Adrenal gland (tissue), 12 donors: ENCODE data around the gene H2BK1. TPM values are rescaled to one million over a fixed set of nuclear protein-coding genes. Genes with fewer than 3 reads are reported as not detected.

ENCODE experiments used
- DNase-seq, 7 donors: peaks; one replicate each; pipeline ENCODE4 v3.0.0-alpha.2; 2019 to 2020
- H3K27ac ChIP-seq, 5 donors: fragments of 200-600 bp; sonication (generic) in 4 of 5; 1 replicate in 3 of 5; 2 replicates in 2 of 5; pipeline versions ENCODE4 v1.5.1 to v1.8.0; 2016 to 2020; ENCODE audit warnings: mild to moderate bottlenecking in 1 of 5
- H3K27me3 ChIP-seq: fragments of 200-600 bp; 2 replicates; pipeline ENCODE4 v1.8.0; 2021
- H3K36me3 ChIP-seq, 2 donors: fragments of 200-600 bp; replicated peaks in 1 of 2; 1 replicate in 1 of 2; 2 replicates in 1 of 2; pipeline versions ENCODE4 v1.5.1 to v1.8.0; 2018 to 2022
- H3K4me1 ChIP-seq, 2 donors: fragments of 200-600 bp; replicated peaks in 1 of 2; 1 replicate in 1 of 2; 2 replicates in 1 of 2; pipeline versions ENCODE4 v1.5.1 to v1.8.0; 2018 to 2021
- H3K4me3 ChIP-seq, 4 donors: fragments of 200-600 bp; sonication (generic) in 3 of 4; one replicate each; pipeline ENCODE4 v1.5.1; 2016 to 2018
- H3K9me3 ChIP-seq, 3 donors: fragments of 200-600 bp; sonication (generic) in 1 of 3; replicated peaks in 1 of 3; 1 replicate in 2 of 3; 2 replicates in 1 of 3; pipeline versions ENCODE4 v1.5.1 to v1.8.0; 2016 to 2021
- CTCF ChIP-seq, 6 experiments: fragments of 450-650 bp in 4 of 6; fragments of 200-600 bp in 2 of 6; sonication (generic) in 1 of 6; IDR thresholded peaks; 1 replicate in 5 of 6; 2 replicates in 1 of 6; pipeline versions ENCODE4 v1.5.1 to v1.8.0; 2016 to 2021; ENCODE audit warnings: antibody characterized with exemption in 6 of 6, mild to moderate bottlenecking in 2 of 6, moderate library complexity in 1 of 6
- POLR2A ChIP-seq, 2 donors: fragments of 450-650 bp; IDR thresholded peaks; one replicate each; pipeline ENCODE4 v1.6.1; 2017; ENCODE audit warnings: antibody characterized with exemption in 2 of 2, mild to moderate bottlenecking in 2 of 2, moderate library complexity in 1 of 2
- WGBS, 4 donors: extraction: QIAGEN DNeasy Blood & Tissue Kit in 2 of 4; methylation state at CpG; one replicate each; pipeline versions ENCODE4 v1.1.5 to v1.1.7; 2013 to 2017; 5-methylcytosine and 5-hydroxymethylcytosine counted together
- intact Hi-C, 2 donors: fragments of 100-400 bp; cut with DNase I; formaldehyde crosslinking; loops; one replicate each; pipeline versions ENCODE4 v1.14.1 to v1.15.0; 2022 to 2023
- polyA plus RNA-seq, 3 donors: library from polyadenylated mRNA; stranded (reverse); fragments of 200-250 nt in 2 of 3; fragments of 350-450 nt in 1 of 3; fragmentation: Illumina TruSeq in 1 of 3; extraction: RNeasy Lipid Tissue Mini Kit (QIAGEN cat#74804) in 1 of 3; gene quantifications; one replicate each; pipeline ENCODE4 v1.2.3, GENCODE V29; 2013 to 2014
- total RNA-seq, 9 donors: library from RNA; depleted of rRNA in 4 of 9; stranded (reverse); fragments of >200 nt in 4 of 9; fragments of 120-200 nt in 1 of 9; fragmentation: NEBNext Ultra II Directional in 1 of 9; extraction: Animal tissue kit (Norgen Biotek cat#: 25700) in 1 of 9; gene quantifications; one replicate each; pipeline versions ENCODE4 v1.1.0 to v1.2.4, GENCODE V29; 2013 to 2023
- donor health status: healthy with polysubstance abuse.
- donor health status: Bipolar disorder and iron deficiency.
- donor health status: DM: yes; HTN: yes; CAD: no.
- donor health status: DM: no; HTN: no; CAD: no.
- donor health status: DM: no; HTN: no; CAD: no.
- donor health status: DM: yes; HTN: yes; CAD: no.

Gene H2BK1
- total and polyA plus RNA-seq, 12 donors, result not detected

GRCh38 chr7:151242159-151243044 is 32.1 kb upstream of the H2BK1 start:
- no peak overlapping the region for H3K4me3 ChIP-seq
- peak in 1 of 7 donors; percentile 31 for DNase-seq
- H3K27me3 ChIP-seq, result no peaks in the 10 kb centered on the region
- 72 to 83% (median 74%) methylated on average over 17 to 20 of the region's 20 CpGs for WGBS, 4 donors
- no peaks in the 10 kb centered on the region for H3K9me3 ChIP-seq
- peaks cover 21 to 40% of the 10 kb centered on the region in 2 donors for H3K4me1 ChIP-seq
- peak overlapping the region in 1 of 5 donors; percentile 10 for H3K27ac ChIP-seq
- peaks cover 0 to 49% of the 10 kb centered on the region in 2 donors for H3K36me3 ChIP-seq
- TF ChIP-seq CTCF (IDR thresholded peaks at IDR 0.05), result no peak
- no peak for TF ChIP-seq POLR2A (IDR thresholded peaks at IDR 0.05)
- intact Hi-C loops, result no loop called here

- Histone ChIP-seq H3K27ac (no peak overlapping the region), H3K36me3 (peaks cover 0 to 56% of the 10 kb centered on the region in 2 donors), H3K9me3 (no peaks in the 10 kb centered on the region), H3K4me3 (no peak overlapping the region), H3K4me1 (peaks cover 15 to 33% of the 10 kb centered on the region in 2 donors), H3K27me3 (no peaks in the 10 kb centered on the region)
- TF ChIP-seq CTCF (IDR thresholded peaks at IDR 0.05) (no peak), POLR2A (IDR thresholded peaks at IDR 0.05) (no peak)
- DNase-seq, result peak in 1 of 7 donors; percentile 36
- intact Hi-C loops, result no loop called here
- 74 to 97% (median 88%) methylated on average over 3 to 9 of the region's 9 CpGs for WGBS, 4 donors
Measured at GRCh38 chr7:151241755-151242096, 31.4 kb upstream of the H2BK1 start.

- TF ChIP-seq CTCF (IDR thresholded peaks at IDR 0.05), result no peak
- no peak for TF ChIP-seq POLR2A (IDR thresholded peaks at IDR 0.05)
- 89 to 91% (median 90%) methylated on average over 6 to 7 of the region's 7 CpGs for WGBS, 4 donors
- peaks cover 0 to 62% of the 10 kb centered on the region in 2 donors for H3K36me3 ChIP-seq
- H3K9me3 ChIP-seq, result no peaks in the 10 kb centered on the region
- intact Hi-C loops, result no loop called here
- H3K4me3 ChIP-seq, result no peak overlapping the region
- H3K27me3 ChIP-seq, result no peaks in the 10 kb centered on the region
- peak overlapping the region in 1 of 5 donors; percentile 12 for H3K27ac ChIP-seq
- peaks cover 15 to 28% of the 10 kb centered on the region in 2 donors for H3K4me1 ChIP-seq
- DNase-seq, result no peak
Measured at GRCh38 chr7:151240942-151241754, 30.9 kb upstream of the H2BK1 start.

- Histone ChIP-seq H3K36me3 (peaks cover 0 to 68% of the 10 kb centered on the region in 2 donors), H3K4me1 (peaks cover 10 to 21% of the 10 kb centered on the region in 2 donors), H3K27me3 (no peaks in the 10 kb centered on the region), H3K9me3 (no peaks in the 10 kb centered on the region), H3K27ac (peak overlapping the region in 1 of 5 donors; percentile 12), H3K4me3 (no peak overlapping the region)
- intact Hi-C loops, result no loop called here
- DNase-seq, result no peak
- TF ChIP-seq CTCF (IDR thresholded peaks at IDR 0.05) (no peak), POLR2A (IDR thresholded peaks at IDR 0.05) (no peak)
- 73 to 83% (median 77%) methylated on average over 3 to 4 of the region's 4 CpGs for WGBS, 4 donors
Measured at GRCh38 chr7:151240536-151240935, 30.2 kb upstream of the H2BK1 start.
